Body of pancreas (tissue), 2 donors: ENCODE results near the gene MAGEA2B. TPM values are rescaled to one million over a fixed set of nuclear protein-coding genes. Genes with fewer than 3 reads are reported as not detected.

ENCODE experiments used
- total RNA-seq, 2 donors: library from RNA; depleted of rRNA; stranded (reverse); fragments of >200 nt; gene quantifications; one replicate each; pipeline ENCODE4 v1.1.0, GENCODE V29; 2016

MAGEA2B gene
- total RNA-seq, 2 donors from 2014 or later, result not detected

Other genes with a start within 250 kb of the MAGEA2B start
- not detected for gene GABRQ, start 76.7 kb upstream of the MAGEA2B start, total RNA-seq
- not detected for gene MAGEA3, start 15.8 kb upstream of the MAGEA2B start, total RNA-seq
- gene CSAG2, start 5.4 kb upstream of the MAGEA2B start, total RNA-seq, result not detected
- gene CSAG1, start 19.1 kb downstream of the MAGEA2B start, total RNA-seq, result not detected
- gene MAGEA12, start 19.1 kb downstream of the MAGEA2B start, total RNA-seq, result not detected
- not detected for gene MAGEA2, start 39.2 kb downstream of the MAGEA2B start, total RNA-seq
- not detected for gene CSAG3, start 44.6 kb downstream of the MAGEA2B start, total RNA-seq
- gene MAGEA6, start 55.1 kb downstream of the MAGEA2B start, total RNA-seq, result not detected
- 10 to 100 TPM; 15.0 to 17.8 TPM for gene CETN2, start 116.1 kb downstream of the MAGEA2B start, total RNA-seq
- gene NSDHL, start 116.4 kb downstream of the MAGEA2B start, total RNA-seq, result 10 to 100 TPM in 1 of 2 donors, 1 to 10 TPM in 1; 3.4 to 20.1 TPM
- 1 to 10 TPM; 2.0 to 6.5 TPM for gene ZNF185, start 183.4 kb downstream of the MAGEA2B start, total RNA-seq